Panc1 (cell line): Measurements from ENCODE around the gene CDKN1C. TPM values are rescaled to one million over a fixed set of nuclear protein-coding genes. Genes with fewer than 3 reads are reported as not detected.

ENCODE experiments used
- ATAC-seq: fragments of 200-7000 bp; cut with Tn5 transposase; 2 replicates; pipeline ENCODE4 v1.9.1; 2020; ENCODE audit warnings: mild to moderate bottlenecking, moderate library complexity
- BruUV-seq: library from RNA; stranded (reverse); fragments of 400-500 nt; replicated peaks from 2 replicates; lab custom pipeline; 2021; lab: Mats Ljungman, UMichigan
- CTCF ChIA-PET: fragments of 300-600 bp; sonication (Branson Sonifier 250); formaldehyde crosslinking; loops from one replicate; lab custom pipeline; 2022; ENCODE audit warnings: antibody characterized with exemption; lab: Charles Lee
- POLR2A ChIA-PET: fragments of 300-600 bp; sonication (Branson Sonifier 250); formaldehyde crosslinking; loops from one replicate; lab custom pipeline; 2022; ENCODE audit warnings: antibody characterized with exemption; lab: Charles Lee
- DNase-seq: peaks from one replicate; pipeline ENCODE4 v3.0.0-alpha.2; 2010; ENCODE audit warnings: low read depth, low spot score
- H3K27ac ChIP-seq: 2 replicates; pipeline ENCODE4 v1.5.1; 2011; ENCODE audit warnings: mild to moderate bottlenecking, low read length, inconsistent platforms
- H3K27me3 ChIP-seq: fragments of 200-500 bp; sonication (Bioruptor generic); 2 replicates; pipeline ENCODE4 v1.6.0; 2014; ENCODE audit warnings: low read length, inconsistent platforms; ENCODE audit not compliant: control insufficient read depth, insufficient read depth
- H3K36me3 ChIP-seq: fragments of 200-500 bp; sonication (Bioruptor generic); 2 replicates; pipeline ENCODE4 v1.5.1; 2014; ENCODE audit warnings: inconsistent platforms, mild to moderate bottlenecking, low read length, moderate library complexity; ENCODE audit not compliant: control insufficient read depth, insufficient read depth
- H3K4me1 ChIP-seq: 2 replicates; pipeline ENCODE4 v1.5.1; 2011; ENCODE audit warnings: inconsistent platforms, mild to moderate bottlenecking, low read length, moderate library complexity; ENCODE audit not compliant: control insufficient read depth, insufficient read depth
- H3K4me3 ChIP-seq, 2 experiments: 2 replicates each; pipeline ENCODE4 v1.5.1; 2011 to 2012; ENCODE audit warnings: low read depth in 2 of 2, low read length in 2 of 2, mild to moderate bottlenecking in 2 of 2, inconsistent platforms in 1 of 2, moderate library complexity in 1 of 2
- H3K9me3 ChIP-seq: fragments of 200-500 bp; sonication (Bioruptor generic); 2 replicates; pipeline ENCODE4 v1.5.1; 2014; ENCODE audit warnings: low read depth, mild to moderate bottlenecking, inconsistent platforms, low read length, moderate library complexity; ENCODE audit not compliant: control insufficient read depth, insufficient read depth
- POLR2AphosphoS5 ChIP-seq: IDR thresholded peaks from 2 replicates; pipeline ENCODE4 v1.6.1; 2012; ENCODE audit warnings: mild to moderate bottlenecking, low read depth, low read length, moderate library complexity
- SIN3A ChIP-seq: IDR thresholded peaks from 2 replicates; pipeline ENCODE4 v1.6.1; 2012; ENCODE audit warnings: low read depth, mild to moderate bottlenecking, low read length, moderate library complexity, borderline replicate concordance; ENCODE audit not compliant: insufficient read depth
- TCF7L2 ChIP-seq: IDR thresholded peaks from 2 replicates; pipeline ENCODE4 v1.6.1; 2011; ENCODE audit warnings: mild to moderate bottlenecking, low read depth, low read length, inconsistent platforms
- in situ Hi-C: cut with HindIII; loops from 2 replicates; pipeline ENCODE4 v1.10.0; 2016; ENCODE audit warnings: low sequenced_read_pairs, low pct_unique_long_range_greater_than_20kb
- intact Hi-C: fragments of 100-400 bp; cut with micrococcal nuclease; formaldehyde crosslinking; loops from one replicate; pipeline ENCODE4 v1.10.0; 2022; ENCODE audit not compliant: unreplicated experiment
- total RNA-seq: library from RNA; stranded (reverse); gene quantifications from one replicate; pipeline ENCODE4 v1.2.1, GENCODE V29; 2021; ENCODE audit not compliant: unreplicated experiment
- TF ChIP-seq, protein P1 (sequence below): fragments of 450-650 bp; IDR thresholded peaks from 2 replicates; pipeline ENCODE4 v1.5.1; 2017; ENCODE audit warnings: mild to moderate bottlenecking
- TF ChIP-seq, protein P2 (sequence below), 2 experiments: IDR thresholded peaks; 2 replicates each; pipeline ENCODE4 v1.6.1; 2011 to 2012; ENCODE audit warnings: low read depth in 2 of 2, control low read depth in 1 of 2, low read length in 1 of 2, mild to moderate bottlenecking in 1 of 2, moderate library complexity in 1 of 2; ENCODE audit not compliant: insufficient read depth in 1 of 2

The CDKN1C gene
- total RNA-seq, 1 experiment from 2014 or later = 4.6 TPM

DNA sequence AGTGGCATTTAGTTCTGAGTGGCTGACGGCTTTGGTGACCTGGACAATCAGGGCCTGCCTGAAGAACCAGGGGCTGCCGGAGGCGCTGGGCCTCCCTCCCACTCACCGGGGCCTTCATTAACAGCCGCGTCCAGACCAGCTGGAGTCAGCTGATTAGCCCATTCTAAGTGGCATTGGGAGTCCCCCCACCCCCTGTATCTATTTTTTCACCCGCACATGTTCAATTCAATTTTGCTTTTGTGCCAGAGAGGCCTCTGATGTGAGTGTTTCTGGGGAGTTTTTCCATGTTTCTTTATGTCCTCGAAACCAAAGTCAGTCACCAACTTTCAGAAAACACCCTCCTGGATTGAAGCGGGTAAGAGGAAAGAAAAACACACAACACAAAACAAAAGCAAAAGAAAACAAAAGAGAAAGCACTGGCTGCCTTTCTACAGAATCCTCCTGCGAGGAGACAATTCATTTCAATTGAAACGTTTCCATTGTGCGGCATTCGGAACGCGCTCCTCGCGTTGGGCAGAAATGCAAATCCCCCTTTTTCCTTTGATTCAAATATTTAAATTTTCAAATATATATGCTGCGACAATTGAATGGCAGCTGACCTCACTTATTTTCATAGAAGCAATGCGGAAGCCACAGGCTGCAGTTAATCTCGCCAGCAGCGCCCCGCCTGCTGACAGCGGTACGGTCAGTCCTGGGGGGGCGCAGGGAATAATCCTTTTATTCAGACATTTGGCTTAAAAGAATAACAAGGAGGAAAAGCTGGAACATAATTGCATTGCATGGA, 17.7 kb downstream of the CDKN1C start:
- Histone ChIP-seq H3K36me3 (no peaks in the 10 kb centered on the region), H3K27me3 (no peaks in the 10 kb centered on the region), H3K9me3 (no peaks in the 10 kb centered on the region), H3K4me3 (no peak overlapping the region), H3K4me1 (0 out of 2 replicates have a peak, but pooled peaks cover 4% of the 10 kb centered on the region), H3K27ac (no peak overlapping the region)
- TF ChIP-seq, protein P1, sequence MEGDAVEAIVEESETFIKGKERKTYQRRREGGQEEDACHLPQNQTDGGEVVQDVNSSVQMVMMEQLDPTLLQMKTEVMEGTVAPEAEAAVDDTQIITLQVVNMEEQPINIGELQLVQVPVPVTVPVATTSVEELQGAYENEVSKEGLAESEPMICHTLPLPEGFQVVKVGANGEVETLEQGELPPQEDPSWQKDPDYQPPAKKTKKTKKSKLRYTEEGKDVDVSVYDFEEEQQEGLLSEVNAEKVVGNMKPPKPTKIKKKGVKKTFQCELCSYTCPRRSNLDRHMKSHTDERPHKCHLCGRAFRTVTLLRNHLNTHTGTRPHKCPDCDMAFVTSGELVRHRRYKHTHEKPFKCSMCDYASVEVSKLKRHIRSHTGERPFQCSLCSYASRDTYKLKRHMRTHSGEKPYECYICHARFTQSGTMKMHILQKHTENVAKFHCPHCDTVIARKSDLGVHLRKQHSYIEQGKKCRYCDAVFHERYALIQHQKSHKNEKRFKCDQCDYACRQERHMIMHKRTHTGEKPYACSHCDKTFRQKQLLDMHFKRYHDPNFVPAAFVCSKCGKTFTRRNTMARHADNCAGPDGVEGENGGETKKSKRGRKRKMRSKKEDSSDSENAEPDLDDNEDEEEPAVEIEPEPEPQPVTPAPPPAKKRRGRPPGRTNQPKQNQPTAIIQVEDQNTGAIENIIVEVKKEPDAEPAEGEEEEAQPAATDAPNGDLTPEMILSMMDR = no peak
- TF ChIP-seq POLR2AphosphoS5 (no peak), SIN3A (no peak), TCF7L2 (no peak)
- TF ChIP-seq, protein P2, sequence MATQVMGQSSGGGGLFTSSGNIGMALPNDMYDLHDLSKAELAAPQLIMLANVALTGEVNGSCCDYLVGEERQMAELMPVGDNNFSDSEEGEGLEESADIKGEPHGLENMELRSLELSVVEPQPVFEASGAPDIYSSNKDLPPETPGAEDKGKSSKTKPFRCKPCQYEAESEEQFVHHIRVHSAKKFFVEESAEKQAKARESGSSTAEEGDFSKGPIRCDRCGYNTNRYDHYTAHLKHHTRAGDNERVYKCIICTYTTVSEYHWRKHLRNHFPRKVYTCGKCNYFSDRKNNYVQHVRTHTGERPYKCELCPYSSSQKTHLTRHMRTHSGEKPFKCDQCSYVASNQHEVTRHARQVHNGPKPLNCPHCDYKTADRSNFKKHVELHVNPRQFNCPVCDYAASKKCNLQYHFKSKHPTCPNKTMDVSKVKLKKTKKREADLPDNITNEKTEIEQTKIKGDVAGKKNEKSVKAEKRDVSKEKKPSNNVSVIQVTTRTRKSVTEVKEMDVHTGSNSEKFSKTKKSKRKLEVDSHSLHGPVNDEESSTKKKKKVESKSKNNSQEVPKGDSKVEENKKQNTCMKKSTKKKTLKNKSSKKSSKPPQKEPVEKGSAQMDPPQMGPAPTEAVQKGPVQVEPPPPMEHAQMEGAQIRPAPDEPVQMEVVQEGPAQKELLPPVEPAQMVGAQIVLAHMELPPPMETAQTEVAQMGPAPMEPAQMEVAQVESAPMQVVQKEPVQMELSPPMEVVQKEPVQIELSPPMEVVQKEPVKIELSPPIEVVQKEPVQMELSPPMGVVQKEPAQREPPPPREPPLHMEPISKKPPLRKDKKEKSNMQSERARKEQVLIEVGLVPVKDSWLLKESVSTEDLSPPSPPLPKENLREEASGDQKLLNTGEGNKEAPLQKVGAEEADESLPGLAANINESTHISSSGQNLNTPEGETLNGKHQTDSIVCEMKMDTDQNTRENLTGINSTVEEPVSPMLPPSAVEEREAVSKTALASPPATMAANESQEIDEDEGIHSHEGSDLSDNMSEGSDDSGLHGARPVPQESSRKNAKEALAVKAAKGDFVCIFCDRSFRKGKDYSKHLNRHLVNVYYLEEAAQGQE (IDR thresholded peaks at IDR 0.05; ENCODE audit: insufficient read depth in 1 of 2, low read depth in 2 of 2, low read length in 1 of 2) = no peak
- no peak for ATAC-seq
- CTCF ChIA-PET = no interaction called here
- no peak for DNase-seq
- no TSS peak for BruUV-seq
- in situ Hi-C loops (no loop called here), intact Hi-C loops (no loop called here)
- POLR2A ChIA-PET = no interaction called here

DNA sequence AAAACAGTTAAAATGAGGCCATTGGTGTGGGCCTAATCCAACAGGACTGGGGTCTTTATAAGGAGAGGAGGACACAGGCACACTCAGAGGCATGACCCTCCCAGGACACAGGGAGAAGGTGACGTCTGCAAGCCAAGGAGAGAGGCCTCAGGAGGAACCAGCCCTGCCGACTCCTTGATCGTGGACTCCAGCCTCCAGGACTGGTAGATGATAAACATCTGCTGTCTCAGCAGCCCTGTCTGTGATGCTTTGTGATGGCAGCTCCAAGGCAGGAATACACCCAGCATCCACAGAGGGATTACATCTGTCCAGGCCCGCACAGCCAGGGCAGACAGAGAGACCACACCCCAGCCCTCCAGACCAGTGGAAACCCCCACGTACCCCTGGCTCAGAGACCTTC, 18.4 kb downstream of the CDKN1C start:
- no peaks in the 10 kb centered on the region for H3K9me3 ChIP-seq
- H3K27ac ChIP-seq = no peak overlapping the region
- BruUV-seq = no TSS peak
- in situ Hi-C loops (no loop called here), intact Hi-C loops (no loop called here)
- POLR2A ChIA-PET = no interaction called here
- ATAC-seq (no peak), DNase-seq (no peak)
- TF ChIP-seq, protein P1 = no peak
- TF ChIP-seq TCF7L2 = no peak
- no peak for TF ChIP-seq SIN3A
- no peak for TF ChIP-seq POLR2AphosphoS5
- TF ChIP-seq, protein P2 (IDR thresholded peaks at IDR 0.05; ENCODE audit: insufficient read depth in 1 of 2, low read depth in 2 of 2, low read length in 1 of 2) = no peak
- H3K4me1 ChIP-seq = 0 out of 2 replicates have a peak, but pooled peaks cover 4% of the 10 kb centered on the region
- no peaks in the 10 kb centered on the region for H3K36me3 ChIP-seq
- no peaks in the 10 kb centered on the region for H3K27me3 ChIP-seq
- no peak overlapping the region for H3K4me3 ChIP-seq
- CTCF ChIA-PET = no interaction called here
